ENCODE measurements around the gene COX7A2L. TPM values are rescaled to one million over a fixed set of nuclear protein-coding genes. Genes with fewer than 3 reads are reported as not detected.
"Not testable (repeated sequence)": the region's sequence is repeated elsewhere in the genome, so short reads cannot be mapped to it uniquely, and the experiment has no call there.

The COX7A2L gene
- total RNA-seq, 1 donor from 2014 or later: 85.7 TPM

- Mint-ChIP-seq H3K27me3 (no peaks in the 10 kb centered on the region), H3K4me1 (ENCODE audit: low read depth) (no peaks in the 10 kb centered on the region), H3K9me3 (ENCODE audit: low read depth) (no peaks in the 10 kb centered on the region), H3K27ac (no peak overlapping the region), H3K4me3 (ENCODE audit: low read depth) (no peak overlapping the region), H3K36me3 (ENCODE audit: insufficient read depth) (no peaks in the 10 kb centered on the region)
- no peak for DNase-seq (ENCODE audit: low spot score, unreplicated experiment)
- TF ChIP-seq CTCF (IDR thresholded peaks at IDR 0.05; ENCODE audit: unreplicated experiment): no peak
Observed at GRCh38 chr2:42382144-42382543, 21.1 kb upstream of the COX7A2L start.

- H3K27me3 Mint-ChIP-seq; H3K36me3 Mint-ChIP-seq (ENCODE audit: insufficient read depth); H3K4me3 Mint-ChIP-seq (ENCODE audit: low read depth); H3K9me3 Mint-ChIP-seq (ENCODE audit: low read depth); H3K27ac Mint-ChIP-seq; DNase-seq (ENCODE audit: low spot score, unreplicated experiment); H3K4me1 Mint-ChIP-seq (ENCODE audit: low read depth): not testable (repeated sequence)
Observed at GRCh38 chr2:42380026-42380425, 19.0 kb upstream of the COX7A2L start.

- DNase-seq (ENCODE audit: low spot score, unreplicated experiment): no peak
- H3K27ac Mint-ChIP-seq: no peak overlapping the region
- H3K9me3 Mint-ChIP-seq (ENCODE audit: low read depth): no peaks in the 10 kb centered on the region
- TF ChIP-seq CTCF (IDR thresholded peaks at IDR 0.05; ENCODE audit: unreplicated experiment): no peak
- H3K27me3 Mint-ChIP-seq: no peaks in the 10 kb centered on the region
- H3K36me3 Mint-ChIP-seq (ENCODE audit: insufficient read depth): no peaks in the 10 kb centered on the region
- peaks cover 7% of the 10 kb centered on the region for H3K4me1 Mint-ChIP-seq (ENCODE audit: low read depth)
- H3K4me3 Mint-ChIP-seq (ENCODE audit: low read depth): no peak overlapping the region
Observed at GRCh38 chr2:42378415-42378814, 17.4 kb upstream of the COX7A2L start.

GRCh38 chr2:42376758-42377157 is 15.7 kb upstream of the COX7A2L start:
- no peak for DNase-seq (ENCODE audit: low spot score, unreplicated experiment)
- H3K36me3 Mint-ChIP-seq (ENCODE audit: insufficient read depth): no peaks in the 10 kb centered on the region
- no peak for TF ChIP-seq CTCF (IDR thresholded peaks at IDR 0.05; ENCODE audit: unreplicated experiment)
- no peaks in the 10 kb centered on the region for H3K27me3 Mint-ChIP-seq
- H3K4me3 Mint-ChIP-seq (ENCODE audit: low read depth): no peak overlapping the region
- no peak overlapping the region for H3K27ac Mint-ChIP-seq
- peaks cover 18% of the 10 kb centered on the region for H3K4me1 Mint-ChIP-seq (ENCODE audit: low read depth)
- H3K9me3 Mint-ChIP-seq (ENCODE audit: low read depth): no peaks in the 10 kb centered on the region

- no peak for TF ChIP-seq CTCF (IDR thresholded peaks at IDR 0.05; ENCODE audit: unreplicated experiment)
- no peak for DNase-seq (ENCODE audit: low spot score, unreplicated experiment)
- H3K27ac Mint-ChIP-seq: no peak overlapping the region
- H3K27me3 Mint-ChIP-seq: peaks cover 2% of the 10 kb centered on the region
- peaks cover 39% of the 10 kb centered on the region for H3K4me1 Mint-ChIP-seq (ENCODE audit: low read depth)
- H3K36me3 Mint-ChIP-seq (ENCODE audit: insufficient read depth): no peaks in the 10 kb centered on the region
- no peak overlapping the region for H3K4me3 Mint-ChIP-seq (ENCODE audit: low read depth)
- no peaks in the 10 kb centered on the region for H3K9me3 Mint-ChIP-seq (ENCODE audit: low read depth)
Observed at GRCh38 chr2:42372474-42373200, 11.6 kb upstream of the COX7A2L start.

All from progenitor cell of endocrine pancreas (in vitro differentiated cells).